Fibroblast of upper back skin (primary cell): ENCODE measurements around the gene LGALS3BP.
"Not testable (repeated sequence)": the region's sequence is repeated elsewhere in the genome, so short reads cannot be mapped to it uniquely, and the experiment has no call there.

Source experiments
- DNase-seq: peaks from one replicate; pipeline ENCODE4 v3.0.0-alpha.2; 2013

The LGALS3BP gene

DNA sequence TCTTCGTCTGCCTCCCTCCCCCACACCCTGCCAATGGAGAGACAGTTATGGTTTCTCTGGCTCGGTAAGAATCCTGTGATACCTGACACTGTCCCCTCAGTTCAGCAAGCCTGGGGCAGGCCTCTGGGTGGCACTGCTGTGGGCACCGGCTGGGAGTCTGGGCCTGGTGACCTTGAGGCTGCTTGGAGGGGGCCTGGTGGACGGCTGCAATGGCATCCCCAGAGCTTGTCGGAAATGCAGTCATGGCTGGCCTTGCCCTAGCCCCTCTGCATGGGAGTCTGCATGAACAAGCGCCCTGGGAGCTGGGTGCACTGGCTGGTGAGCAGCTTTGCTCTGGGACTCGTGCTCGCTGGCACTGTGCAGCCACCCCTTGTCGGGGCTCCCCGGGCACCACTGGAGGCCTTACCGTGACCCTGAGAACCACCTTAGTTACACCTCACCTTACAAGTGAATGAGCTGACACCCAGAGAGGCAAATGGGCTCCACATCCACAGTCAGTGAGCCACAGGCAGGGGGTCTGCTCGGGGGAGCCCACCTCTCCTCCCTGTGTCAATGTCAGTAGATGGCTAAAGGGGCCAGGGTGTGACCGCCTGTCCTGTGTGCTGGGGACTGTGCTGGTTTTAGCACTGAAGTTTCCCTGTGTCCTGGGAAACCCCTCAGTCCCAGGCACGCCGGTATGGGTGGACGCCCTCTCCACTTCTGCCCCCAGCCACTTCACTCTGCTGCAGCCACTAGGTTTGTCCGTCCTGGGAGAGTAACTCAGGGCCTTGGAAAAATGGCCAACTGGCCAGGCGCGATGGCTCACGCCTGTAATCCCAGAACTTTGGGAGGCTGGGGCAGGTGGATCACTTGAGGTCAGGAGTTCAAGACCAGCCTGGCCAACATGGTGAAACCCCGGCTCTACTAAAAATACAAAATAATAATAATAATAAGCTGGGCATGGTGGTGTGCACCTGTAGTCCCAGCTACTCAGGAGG is 1.4 kb downstream of the LGALS3BP start:
- no peak for DNase-seq

DNA sequence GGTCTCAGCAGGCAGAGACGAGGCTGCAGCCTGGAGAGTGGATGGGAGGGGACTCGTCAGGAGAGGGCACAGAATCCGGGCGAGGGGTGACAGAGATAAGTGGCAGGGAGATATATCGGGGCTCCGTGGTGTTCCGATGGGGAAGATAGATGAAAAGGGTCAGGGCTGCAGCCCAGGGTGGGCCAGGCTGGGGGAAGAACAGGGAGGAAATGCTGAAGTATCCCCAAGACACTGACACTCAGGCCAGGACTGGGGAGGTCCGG is 2.1 kb downstream of the LGALS3BP start:
- DNase-seq, result no peak

GRCh38 chr17:78976907-78977680 is 2.6 kb downstream of the LGALS3BP start:
- no peak for DNase-seq

DNA sequence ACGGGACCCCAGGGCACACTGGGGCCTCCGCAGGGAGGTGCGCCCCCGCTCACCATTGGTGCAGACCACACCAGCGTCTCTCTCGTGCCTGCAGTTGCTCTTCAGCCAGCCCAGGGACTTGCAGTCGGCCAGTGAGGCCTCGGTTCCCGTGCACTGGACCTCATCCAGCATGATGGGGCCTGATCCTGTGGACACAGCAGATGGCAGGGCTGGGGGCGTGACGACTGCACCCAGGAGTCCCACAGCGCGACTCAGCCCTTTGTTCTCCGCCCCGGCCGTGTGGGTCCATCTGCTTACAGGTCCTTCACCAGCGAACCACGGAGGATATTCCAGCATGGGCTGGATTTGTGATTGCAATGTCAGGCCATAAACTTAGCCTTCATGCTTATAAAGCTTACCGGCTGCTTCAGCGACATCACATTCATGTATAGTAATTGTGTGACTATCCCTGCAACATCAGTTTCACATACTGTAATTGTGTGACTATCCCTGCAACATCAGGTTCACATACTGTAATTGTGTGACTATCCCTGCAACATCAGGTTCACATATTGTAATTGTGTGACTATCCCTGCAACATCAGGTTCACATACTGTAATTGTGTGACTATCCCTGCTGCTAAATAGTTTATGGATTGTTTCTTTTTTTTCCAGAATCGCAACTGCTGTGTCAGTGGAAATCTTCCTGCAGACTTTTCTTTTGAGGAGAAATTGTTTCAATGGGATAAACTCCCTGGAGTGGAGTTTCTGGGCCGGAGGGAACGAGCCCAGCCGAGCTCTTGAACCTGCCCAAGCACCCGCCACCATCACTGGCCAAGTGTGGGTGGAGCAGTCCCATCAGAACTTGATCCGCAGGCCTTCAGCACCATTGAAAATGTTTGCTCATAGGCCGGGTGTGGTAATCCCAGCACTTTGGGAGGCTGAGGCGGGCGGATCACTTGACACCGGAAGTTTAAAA is 4.8 kb downstream of the LGALS3BP start:
- peak; percentile 77 for DNase-seq

- no peak for DNase-seq
Observed at GRCh38 chr17:78973792-78974520, 5.8 kb downstream of the LGALS3BP start.

DNA sequence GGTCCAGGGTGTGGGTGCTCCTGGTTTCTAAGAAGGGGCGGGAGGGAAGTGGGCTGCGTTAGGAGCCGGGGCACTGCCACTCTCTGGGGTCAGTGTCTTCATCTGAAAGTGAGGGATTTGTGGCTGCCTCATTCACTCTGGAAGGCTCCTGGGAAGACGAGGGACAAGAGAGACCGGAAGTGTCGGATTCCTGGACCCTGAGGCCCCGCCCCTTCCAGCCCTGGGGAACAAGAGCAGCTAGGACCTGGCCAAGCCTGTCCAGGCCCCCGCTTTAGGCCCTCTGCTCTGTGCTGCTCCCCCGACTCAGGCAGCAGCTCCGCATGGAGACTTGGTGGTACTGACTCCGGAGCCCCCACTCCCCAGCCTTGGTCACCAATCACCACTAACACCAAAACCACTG is 6.5 kb downstream of the LGALS3BP start:
- no peak for DNase-seq

DNA sequence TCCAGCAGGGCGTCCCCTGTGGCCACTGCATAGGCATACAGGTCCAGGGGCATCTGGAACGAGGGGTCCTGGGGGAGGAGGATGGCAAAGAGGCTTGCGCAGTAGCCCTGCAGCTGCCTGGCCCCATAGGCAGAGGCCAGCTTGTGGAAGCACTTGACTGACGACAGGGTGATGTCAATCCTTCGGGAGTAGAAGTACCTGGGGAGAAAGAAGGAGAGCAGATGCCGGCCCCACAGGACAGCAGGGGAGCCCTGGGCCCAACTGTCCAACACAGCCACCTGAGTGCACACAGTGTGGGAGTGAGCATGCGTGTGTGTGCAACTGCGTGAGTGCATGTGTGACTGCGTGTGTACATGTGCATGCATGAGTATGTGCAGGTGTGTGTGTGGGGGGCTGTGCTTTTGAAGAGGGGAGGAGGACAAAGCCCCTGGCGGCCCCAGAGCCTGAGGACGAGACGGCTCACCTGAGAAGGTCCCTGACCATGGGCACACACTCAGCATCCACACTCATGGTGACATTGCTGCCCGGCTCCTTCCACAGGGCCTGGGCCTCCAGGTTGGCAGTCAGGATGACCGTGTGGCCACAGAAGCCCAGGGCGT is 7.1 kb downstream of the LGALS3BP start:
- DNase-seq, result no peak

DNA sequence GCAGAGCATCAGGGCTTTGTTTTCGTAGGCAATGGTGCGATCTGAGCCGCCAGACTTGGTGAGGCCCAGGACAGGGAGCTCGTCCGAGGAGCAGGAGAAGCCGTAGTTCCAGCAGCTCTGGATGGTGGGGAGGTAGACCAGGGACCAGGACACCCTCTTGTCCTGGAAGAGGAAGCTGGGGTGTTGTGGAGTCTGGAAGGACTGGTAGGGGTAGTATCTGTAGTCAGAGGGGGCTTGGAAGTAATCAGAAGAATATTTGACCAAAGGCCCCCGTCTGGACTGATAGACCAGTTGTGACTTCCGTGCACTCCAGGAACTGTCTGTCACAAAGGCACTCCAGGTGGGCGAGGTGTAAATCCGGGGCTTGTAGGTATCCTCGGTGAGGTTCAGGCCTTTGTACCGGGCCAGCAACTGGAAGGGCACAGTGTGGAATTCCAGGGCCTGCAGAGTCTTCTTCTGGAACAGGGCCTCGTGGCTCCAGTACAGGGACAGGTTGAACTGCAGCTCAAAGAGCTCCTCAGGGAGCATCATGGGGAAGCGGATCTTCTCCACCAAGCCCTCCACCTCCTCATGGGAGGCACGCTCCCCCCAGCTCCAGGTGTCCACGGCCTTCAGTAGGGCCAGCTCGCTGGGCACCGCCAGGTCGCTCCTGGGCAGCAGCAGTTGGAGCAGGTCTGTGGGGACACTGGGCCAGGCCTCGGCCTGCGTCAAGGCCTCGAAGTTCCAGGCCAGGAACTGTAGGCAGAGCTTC is 7.8 kb downstream of the LGALS3BP start:
- no peak for DNase-seq

DNA sequence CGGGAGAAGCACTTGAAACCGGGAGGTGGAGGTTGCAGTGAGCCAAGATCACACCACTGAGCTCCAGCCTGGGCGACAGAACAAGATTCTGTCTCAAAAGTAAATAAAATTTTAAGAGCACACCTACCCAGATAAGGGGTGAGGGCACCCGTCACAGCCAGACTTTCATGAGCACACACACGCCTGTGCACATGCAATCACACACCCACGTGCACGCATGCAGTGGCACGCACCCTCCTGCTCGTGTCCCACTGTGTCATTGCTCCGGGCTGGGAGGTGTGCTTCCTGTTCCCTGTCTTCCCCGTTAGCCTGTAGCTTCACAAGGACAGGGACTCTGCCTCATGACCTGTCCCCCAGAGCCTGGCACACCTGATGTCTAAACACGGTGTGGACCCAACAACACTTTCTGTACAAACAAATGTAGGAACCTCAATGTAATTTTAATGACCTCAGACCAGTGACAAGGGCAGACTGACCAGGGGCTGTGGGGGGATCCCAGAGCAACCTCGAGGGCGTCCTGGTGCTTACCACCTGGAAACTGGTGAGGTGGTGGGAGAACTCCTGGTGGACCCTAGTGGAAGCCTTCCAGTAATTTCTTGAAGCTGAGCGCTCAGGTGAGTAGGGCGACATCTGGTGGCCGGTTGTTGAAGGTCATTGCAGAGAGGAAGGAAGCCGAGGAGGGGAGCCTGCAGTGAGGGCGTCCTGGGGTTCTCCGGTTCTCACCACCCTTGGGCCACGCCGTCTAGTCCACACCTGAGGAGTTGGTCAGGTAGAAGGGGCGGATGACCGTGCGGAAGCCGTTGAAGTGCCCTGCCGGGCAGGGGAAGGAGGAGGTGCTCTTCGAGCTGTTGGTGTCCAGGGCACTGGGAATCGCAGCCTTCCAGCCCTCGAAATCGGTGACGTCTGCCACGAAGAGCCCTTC is 8.6 kb downstream of the LGALS3BP start:
- DNase-seq, result peak; percentile 75

- DNase-seq, result no peak
Observed at GRCh38 chr17:78969865-78970264, 9.9 kb downstream of the LGALS3BP start.

DNA sequence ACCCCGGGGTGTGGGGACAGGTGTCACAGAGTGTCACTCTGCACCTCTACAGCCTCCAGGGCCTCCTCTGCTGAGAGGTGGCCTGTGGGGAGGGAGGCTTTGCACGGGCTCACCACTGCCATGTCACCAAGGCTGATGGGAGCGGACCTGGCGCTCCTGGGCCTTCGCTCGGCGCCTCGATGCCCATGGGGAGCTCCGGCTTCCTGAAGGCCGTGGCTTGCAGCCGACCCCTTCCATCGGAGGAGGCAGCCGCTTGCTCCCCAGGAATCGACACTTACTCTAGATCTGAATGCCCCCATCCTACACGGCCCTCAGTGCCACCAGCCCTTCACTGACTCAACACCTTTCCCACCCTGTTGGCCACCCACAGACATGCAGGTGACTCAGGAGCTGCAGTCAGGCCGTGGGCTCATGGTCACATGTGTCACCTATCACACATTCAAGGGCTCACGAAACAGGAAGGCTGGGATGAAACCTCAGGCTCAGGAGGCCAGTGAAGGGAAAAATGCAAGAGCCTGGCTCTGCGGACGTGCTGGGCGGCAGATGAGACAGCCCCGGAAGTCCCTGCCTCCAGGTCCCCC is 11.9 kb downstream of the LGALS3BP start:
- no peak for DNase-seq

GRCh38 chr17:78966910-78967600 is 12.7 kb downstream of the LGALS3BP start:
- DNase-seq, result no peak

DNA sequence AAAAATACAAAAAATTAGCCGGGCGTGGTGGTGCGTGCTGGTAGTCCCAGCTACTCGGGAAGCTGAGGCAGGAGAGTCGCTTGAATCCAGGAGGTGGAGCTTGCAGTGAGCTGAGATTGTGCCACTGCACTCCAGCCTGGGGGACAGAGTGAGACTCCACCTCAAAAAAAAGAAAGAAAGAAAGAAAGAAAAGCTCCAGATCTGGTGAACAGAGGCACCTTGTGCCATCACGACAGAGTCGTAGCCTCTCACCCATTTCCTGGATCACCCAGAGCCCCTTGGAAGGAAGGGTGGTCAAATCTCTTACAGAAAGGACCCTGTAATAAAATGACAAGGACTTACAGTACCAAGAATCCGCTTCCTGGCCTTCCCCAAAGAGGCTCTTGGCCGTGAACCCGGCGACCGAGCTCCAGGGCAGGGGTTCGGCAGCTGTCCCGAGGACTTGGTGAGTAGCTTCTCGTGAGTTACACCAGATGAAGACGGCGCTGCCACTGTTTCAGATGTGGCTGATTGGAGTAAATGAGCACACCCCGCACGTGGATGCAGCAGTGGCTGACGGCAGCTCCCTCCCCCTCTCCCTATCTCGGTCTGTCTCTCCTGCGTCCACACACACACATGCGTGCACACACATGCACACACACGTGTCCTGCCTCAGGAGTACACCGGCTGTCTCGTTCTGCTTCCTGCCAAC is 13.5 kb downstream of the LGALS3BP start:
- DNase-seq, result no peak

DNA sequence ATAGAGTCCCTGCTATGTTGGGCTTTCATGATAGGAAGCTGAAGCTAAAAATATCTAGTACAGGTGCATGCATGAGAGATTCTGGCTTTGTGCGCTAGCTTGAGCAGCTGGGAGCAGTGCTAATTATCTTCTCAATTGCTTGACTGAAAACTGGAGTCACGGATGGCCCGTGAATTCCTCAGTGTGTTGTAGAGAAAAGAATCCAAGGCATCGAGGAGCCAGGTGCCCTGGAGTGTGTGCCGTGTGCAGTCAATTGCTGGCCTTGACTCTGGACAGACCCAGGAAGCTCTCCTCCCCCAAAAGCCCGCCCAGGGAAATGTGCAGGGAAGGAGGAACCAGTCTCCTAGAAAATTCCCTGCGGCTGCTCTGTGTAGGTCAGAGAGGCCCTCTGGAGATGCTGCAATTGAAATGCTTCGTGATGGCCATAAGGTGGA is 14.2 kb downstream of the LGALS3BP start:
- DNase-seq, result no peak

- DNase-seq, result no peak
Observed at GRCh38 chr17:78963378-78963777, 16.3 kb downstream of the LGALS3BP start.

DNA sequence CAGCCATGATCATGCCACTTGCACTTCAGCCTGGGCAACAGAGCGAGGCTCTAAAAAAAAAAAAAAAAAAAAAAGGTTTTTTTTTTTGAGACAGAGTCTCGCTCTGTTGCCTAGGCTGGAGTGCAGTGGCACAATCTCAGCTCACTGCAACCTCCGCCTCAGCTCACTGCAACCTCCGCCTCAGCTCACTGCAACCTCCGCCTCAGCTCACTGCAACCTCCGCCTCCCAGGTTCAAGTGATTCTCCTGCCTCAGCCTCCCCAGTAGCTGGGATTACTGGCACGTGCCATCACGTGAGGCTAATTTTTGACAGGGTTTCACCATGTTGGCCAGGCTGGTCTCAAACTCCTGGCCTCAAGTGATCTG is 16.8 kb downstream of the LGALS3BP start:
- not testable (repeated sequence) for DNase-seq

DNA sequence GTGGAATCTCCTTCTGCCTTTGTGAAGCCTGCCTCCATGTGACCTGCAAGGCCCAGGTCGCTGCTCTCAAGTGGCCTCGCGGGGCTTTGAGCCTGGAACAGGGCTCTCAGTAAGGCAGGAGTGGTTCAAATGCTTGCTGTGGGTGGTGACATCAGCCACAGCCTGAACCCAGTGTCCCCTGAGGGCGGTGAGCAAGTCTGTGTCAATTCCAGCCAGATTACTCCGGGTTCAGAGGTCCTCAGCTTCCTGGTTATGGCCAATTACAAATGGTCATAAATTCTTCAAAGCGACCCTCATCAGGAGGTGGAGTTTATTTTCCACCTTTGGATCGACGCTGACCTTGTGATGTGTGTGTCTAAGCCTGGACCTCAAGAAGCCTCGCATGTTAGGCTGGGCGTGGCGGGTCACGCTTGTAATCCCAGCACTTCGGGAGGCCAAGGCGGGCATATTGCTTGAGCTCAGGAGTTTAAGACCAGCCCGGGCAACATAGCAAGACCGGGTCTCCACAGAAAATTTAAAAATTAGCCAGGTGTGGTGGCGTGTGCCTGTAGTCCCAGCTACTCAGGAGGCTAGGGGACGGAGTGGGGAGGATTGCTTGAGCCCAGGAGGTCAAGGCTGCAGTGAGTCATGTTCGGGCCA is 17.3 kb downstream of the LGALS3BP start:
- no peak for DNase-seq

DNA sequence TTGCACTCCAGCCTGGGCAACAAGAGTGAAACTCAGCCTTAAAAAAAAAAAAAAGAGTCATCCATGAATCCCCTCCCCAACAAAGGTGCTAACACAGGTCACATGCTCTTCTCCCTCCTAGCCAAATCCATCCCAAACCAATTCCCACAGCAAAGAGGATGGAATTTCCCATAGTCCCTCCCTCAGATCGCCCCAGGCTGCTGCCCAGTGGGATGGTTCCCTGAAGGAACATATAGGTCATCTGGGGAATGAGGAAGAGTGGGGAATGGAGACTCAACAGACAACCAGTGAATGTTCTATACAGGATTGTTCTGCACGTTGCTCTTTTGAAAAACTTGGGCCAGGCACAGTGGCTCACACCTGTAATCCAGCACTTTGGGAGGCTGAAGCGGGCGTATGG is 18.2 kb downstream of the LGALS3BP start:
- no peak for DNase-seq
